HFFc6 (cell line): ENCODE data around the gene COA8. TPM values are rescaled to one million over a fixed set of nuclear protein-coding genes. Genes with fewer than 3 reads are reported as not detected.

ENCODE experiments used
- DNase-seq: peaks from one replicate; pipeline ENCODE4 v3.0.0-alpha.2; 2018
- H3K27ac Mint-ChIP-seq: 2 replicates; pipeline ENCODE4 v1.8.0; 2020; ENCODE audit warnings: mild to moderate bottlenecking, mixed read lengths
- H3K27me3 Mint-ChIP-seq: 2 replicates; pipeline ENCODE4 v1.8.0; 2021; ENCODE audit warnings: mild to moderate bottlenecking, moderate library complexity, mixed read lengths; ENCODE audit not compliant: insufficient read depth
- H3K36me3 Mint-ChIP-seq: 2 replicates; pipeline ENCODE4 v1.8.0; 2021; ENCODE audit warnings: low read depth, mixed read lengths
- H3K4me1 Mint-ChIP-seq: 2 replicates; pipeline ENCODE4 v1.8.0; 2020; ENCODE audit warnings: low read depth, mixed read lengths
- H3K4me3 Mint-ChIP-seq: 2 replicates; pipeline ENCODE4 v1.8.0; 2020; ENCODE audit warnings: mild to moderate bottlenecking, moderate library complexity, mixed read lengths
- H3K9me3 Mint-ChIP-seq: 2 replicates; pipeline ENCODE4 v1.8.0; 2020; ENCODE audit warnings: mild to moderate bottlenecking, mixed read lengths
- total RNA-seq, 6 experiments: library from RNA; stranded (reverse); fragmentation: NEBNext Ultra II Directional; extraction: Animal tissue kit (Norgen Biotek cat#: 25700); gene quantifications; 2 replicates in 1 of 6; 3 replicates in 5 of 6; pipeline ENCODE4 v1.2.3, GENCODE V29; 2021
- TF ChIP-seq, protein P1 (sequence below): fragments of 200-600 bp; sonication (generic); IDR thresholded peaks from 2 replicates; pipeline ENCODE4 v1.5.0; 2021; ENCODE audit warnings: antibody characterized with exemption, mild to moderate bottlenecking

COA8 gene
- total RNA-seq, 6 experiments from 2014 or later, result 38.7 to 54.8 (median 46.9) TPM

DNA sequence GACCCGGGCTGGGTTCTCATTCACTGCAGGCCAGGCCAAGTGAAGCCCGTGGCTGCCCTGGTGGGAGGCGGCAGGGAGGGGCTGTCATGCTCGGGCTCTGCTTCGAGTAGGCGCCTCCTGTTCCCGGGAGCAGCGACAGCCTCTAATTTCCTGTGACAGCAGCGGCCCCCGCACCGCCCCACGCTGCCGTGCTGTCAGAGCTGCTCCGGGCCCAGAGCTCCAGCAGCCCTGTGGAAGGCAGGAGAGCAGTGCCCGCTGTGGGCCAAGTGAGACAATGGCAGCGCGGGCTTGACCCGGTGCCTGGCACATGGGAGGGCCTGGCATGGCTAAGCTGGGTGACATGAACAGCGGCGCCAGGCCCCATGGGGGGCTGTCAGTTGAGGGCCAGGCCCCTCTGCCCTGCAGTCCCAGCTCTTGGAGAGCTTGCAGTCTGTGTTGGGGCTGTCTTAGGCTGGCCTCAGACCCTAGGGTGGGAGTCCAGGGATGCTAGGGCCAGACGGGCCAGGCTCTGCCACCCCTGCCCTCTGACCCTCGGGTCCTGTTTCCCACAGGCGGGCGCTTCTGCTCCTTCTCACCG lies 28.7 kb upstream of the COA8 start:
- H3K27me3 Mint-ChIP-seq, result peaks cover 3% of the 10 kb centered on the region; the same call in 1 of the 2 replicates
- H3K36me3 Mint-ChIP-seq, result peaks cover 4% of the 10 kb centered on the region; the same call in 1 of the 2 replicates

DNA sequence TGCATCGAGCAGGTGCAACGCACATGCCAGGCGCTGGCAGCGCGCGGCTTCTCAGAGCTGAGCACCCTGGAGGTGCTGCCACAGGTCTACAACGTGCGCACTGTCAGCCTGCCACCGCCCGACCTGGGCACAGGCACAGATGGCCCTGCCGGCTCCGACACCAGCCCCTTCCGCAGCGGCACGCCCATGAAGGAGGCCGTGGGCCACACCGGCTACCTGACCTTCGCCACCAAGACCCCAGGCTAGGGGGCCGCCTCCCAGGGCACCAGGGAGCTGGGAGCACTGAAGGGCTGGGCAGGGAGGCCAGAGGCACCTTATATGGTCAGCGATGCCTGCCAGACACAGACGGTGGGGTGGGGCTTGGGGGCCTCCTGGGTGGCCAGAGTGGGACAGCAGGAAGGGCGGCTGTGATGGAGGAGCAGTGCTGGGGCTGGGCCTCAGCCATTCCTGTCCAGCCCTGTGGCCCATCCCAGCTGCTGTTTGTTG lies 28.1 kb upstream of the COA8 start:
- TF ChIP-seq, protein P1, sequence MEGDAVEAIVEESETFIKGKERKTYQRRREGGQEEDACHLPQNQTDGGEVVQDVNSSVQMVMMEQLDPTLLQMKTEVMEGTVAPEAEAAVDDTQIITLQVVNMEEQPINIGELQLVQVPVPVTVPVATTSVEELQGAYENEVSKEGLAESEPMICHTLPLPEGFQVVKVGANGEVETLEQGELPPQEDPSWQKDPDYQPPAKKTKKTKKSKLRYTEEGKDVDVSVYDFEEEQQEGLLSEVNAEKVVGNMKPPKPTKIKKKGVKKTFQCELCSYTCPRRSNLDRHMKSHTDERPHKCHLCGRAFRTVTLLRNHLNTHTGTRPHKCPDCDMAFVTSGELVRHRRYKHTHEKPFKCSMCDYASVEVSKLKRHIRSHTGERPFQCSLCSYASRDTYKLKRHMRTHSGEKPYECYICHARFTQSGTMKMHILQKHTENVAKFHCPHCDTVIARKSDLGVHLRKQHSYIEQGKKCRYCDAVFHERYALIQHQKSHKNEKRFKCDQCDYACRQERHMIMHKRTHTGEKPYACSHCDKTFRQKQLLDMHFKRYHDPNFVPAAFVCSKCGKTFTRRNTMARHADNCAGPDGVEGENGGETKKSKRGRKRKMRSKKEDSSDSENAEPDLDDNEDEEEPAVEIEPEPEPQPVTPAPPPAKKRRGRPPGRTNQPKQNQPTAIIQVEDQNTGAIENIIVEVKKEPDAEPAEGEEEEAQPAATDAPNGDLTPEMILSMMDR, result no peak
- Mint-ChIP-seq H3K27ac (no peak overlapping the region), H3K27me3 (peaks cover 4% of the 10 kb centered on the region), H3K36me3 (peaks cover 4% of the 10 kb centered on the region; the same call in 1 of the 2 replicates), H3K9me3 (no peaks in the 10 kb centered on the region), H3K4me3 (no peak overlapping the region), H3K4me1 (peaks cover 21% of the 10 kb centered on the region)
- no peak for DNase-seq

More for the DNA sequence above, 28.7 kb upstream of the COA8 start:
- TF ChIP-seq, protein P1, result no peak
- no peak for DNase-seq
- H3K4me1 Mint-ChIP-seq, result peaks cover 17% of the 10 kb centered on the region
- H3K9me3 Mint-ChIP-seq, result no peaks in the 10 kb centered on the region
- H3K27ac Mint-ChIP-seq, result no peak overlapping the region
- H3K4me3 Mint-ChIP-seq, result no peak overlapping the region

DNA sequence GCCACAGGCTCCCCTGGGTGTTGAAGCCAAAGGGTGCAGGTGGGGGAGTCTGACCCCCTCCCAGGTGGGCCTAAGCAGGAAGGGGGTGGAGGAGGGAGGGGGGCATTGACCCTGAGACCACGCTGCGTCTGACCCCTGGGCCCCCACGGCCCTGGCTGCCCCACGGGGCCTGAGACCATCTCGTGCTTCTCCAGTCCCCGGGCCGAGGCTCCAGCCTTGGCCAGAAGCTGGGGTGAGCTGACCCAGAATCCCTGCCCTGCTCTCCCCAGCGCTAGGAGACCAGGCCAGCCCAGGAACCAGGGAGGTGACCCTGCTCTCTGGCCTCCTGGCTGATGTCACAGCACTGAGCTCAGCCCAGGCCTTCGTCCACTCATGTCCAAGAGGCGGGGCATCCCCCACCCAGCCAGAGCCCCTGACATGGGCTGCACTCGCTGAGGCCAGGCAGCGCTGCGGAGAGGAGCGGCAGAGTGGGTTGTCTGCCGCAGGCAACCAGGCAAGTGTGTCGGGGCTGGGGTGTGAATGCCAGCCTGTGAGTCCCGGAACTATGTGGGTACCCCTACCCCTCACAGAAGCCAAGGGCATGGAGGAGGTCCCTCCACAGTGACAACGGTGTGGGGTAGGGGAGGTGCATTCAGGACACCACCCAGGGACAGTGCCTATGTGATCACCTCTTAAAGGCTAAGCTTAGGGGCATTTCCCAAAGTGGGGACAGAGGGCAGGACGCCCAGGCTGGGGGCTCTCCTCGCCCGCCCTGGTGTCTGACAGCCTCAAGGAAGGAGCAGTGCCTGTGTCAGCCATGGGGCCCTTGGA lies 27.5 kb upstream of the COA8 start:
- Mint-ChIP-seq H3K4me3 (no peak overlapping the region), H3K4me1 (peaks cover 17% of the 10 kb centered on the region), H3K9me3 (no peaks in the 10 kb centered on the region), H3K27me3 (peaks cover 4% of the 10 kb centered on the region), H3K27ac (no peak overlapping the region), H3K36me3 (peaks cover 3% of the 10 kb centered on the region; the same call in 1 of the 2 replicates)
- DNase-seq, result no peak
- TF ChIP-seq, protein P1, result no peak

DNA sequence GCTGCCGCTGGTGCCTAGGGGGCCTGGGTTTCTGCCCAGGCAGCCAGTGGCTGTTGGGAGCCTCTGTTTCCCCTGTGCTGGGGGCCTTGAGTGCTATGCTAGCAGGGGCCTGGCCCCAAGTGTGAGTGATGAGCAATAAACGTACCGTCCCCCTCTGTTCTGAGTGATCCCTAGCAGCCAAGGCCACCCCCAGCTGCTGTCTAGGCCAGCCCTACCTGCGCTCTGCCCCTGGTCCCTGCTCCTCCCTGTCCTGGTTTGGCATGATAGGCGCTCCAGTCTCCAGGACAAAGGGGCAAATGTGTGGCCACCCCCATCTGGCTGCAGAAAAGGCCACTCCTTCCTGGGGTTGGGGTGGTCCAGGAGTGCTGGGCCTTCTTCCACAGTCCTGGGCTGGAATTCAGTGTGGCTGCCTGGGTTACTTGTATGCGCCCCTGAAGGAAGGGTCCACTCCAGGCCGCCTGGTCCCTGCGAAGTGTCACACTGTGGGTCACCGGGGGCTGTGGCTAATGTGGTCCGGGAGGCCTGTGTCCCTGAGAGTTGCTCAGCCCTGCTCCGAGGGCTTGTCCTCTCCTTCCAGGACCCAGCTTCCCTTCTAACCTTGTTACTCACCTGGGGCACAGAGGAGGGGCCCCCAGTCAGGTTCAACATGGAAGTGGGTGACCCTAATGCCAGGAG lies 26.7 kb upstream of the COA8 start:
- TF ChIP-seq, protein P1, result no peak
- Mint-ChIP-seq H3K4me3 (no peak overlapping the region), H3K27me3 (peaks cover 7% of the 10 kb centered on the region), H3K9me3 (no peaks in the 10 kb centered on the region), H3K36me3 (no peaks in the 10 kb centered on the region), H3K27ac (0 out of 2 replicates have a peak overlapping the region, but pooled peaks have one; percentile 7), H3K4me1 (peaks cover 22% of the 10 kb centered on the region)
- no peak for DNase-seq

DNA sequence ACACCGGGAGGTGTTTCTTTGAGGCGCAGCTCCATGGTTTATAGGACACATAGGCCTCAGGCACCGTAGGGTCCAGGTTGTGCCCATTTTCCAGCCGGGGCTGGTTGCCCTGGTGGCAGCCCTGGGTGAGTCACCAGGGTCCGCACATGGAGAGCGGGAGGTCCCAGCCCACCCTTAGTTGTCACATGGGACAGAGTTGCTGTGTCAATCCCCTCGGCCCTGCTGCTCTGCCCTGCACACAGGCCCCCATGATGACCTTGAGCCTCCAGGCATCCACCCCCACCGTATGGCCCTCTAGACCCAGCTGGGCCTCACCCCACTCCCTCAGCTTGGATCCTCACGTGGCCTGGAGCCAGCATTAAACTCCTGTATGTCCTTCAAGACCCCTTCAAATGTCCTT lies 26.1 kb upstream of the COA8 start:
- H3K4me1 Mint-ChIP-seq, result peaks cover 22% of the 10 kb centered on the region
- H3K4me3 Mint-ChIP-seq, result no peak overlapping the region
- H3K27me3 Mint-ChIP-seq, result peaks cover 5% of the 10 kb centered on the region
- DNase-seq, result no peak
- no peaks in the 10 kb centered on the region for H3K9me3 Mint-ChIP-seq
- H3K27ac Mint-ChIP-seq, result peak overlapping the region; percentile 73
- H3K36me3 Mint-ChIP-seq, result no peaks in the 10 kb centered on the region
- TF ChIP-seq, protein P1, result no peak
